Measurements from ENCODE around the gene SANBR. TPM values are rescaled to one million over a fixed set of nuclear protein-coding genes. Genes with fewer than 3 reads are reported as not detected.

SANBR gene
- polyA plus RNA-seq, 1 donor from 2014 or later = 77.1 TPM

DNA sequence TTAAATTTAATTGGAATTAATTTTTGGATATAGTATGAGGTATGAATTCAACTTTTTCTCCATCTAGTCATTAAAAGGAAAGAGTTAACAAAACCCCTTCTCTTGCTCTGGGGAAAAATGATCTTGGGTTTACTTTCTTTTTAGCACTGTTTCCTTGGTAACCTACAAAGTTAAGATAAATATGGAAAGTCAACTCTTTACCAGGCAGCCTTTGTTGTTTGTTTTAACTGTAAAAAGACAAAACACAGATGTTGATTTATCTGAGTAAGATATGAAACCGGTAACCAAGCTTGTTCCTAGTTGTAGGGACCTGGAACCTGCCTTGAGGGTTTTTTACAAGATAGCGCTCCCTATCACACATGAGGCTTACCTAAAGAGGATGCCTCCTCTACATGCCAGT lies 10.1 kb upstream of the SANBR start:
- Histone ChIP-seq H3K36me3 (ENCODE audit: insufficient read depth, low read length) (no peaks in the 10 kb centered on the region), H3K9me2 (ENCODE audit: insufficient read depth, low read length) (no peaks in the 10 kb centered on the region), H3K27ac (ENCODE audit: low read length) (no peak overlapping the region), H3K9ac (ENCODE audit: low read length) (no peak overlapping the region), H2AFZ (ENCODE audit: low read depth, low read length) (no peak overlapping the region), H3K4me2 (ENCODE audit: low read length) (no peak overlapping the region), H3K79me2 (replicated peaks; ENCODE audit: insufficient read depth, low read length) (no peaks in the 10 kb centered on the region), H3K9me3 (ENCODE audit: low read length) (no peaks in the 10 kb centered on the region), H3K27me3 (ENCODE audit: insufficient read depth, low read depth, low read length) (no peaks in the 10 kb centered on the region), H3F3A (ENCODE audit: insufficient read depth, low read length, poor library complexity, severe bottlenecking) (no peaks in the 10 kb centered on the region), H3K4me3 (ENCODE audit: low read length) (no peak overlapping the region), H4K20me1 (ENCODE audit: insufficient read depth) (no peaks in the 10 kb centered on the region)
- TF ChIP-seq TAF1 (IDR thresholded peaks at IDR 0.05; ENCODE audit: low read depth) (no peak), SMC3 (conservative IDR thresholded peaks at IDR 0.05; ENCODE audit: poor library complexity) (no peak), REST (IDR thresholded peaks at IDR 0.05; ENCODE audit: borderline replicate concordance) (no peak), MXI1 (conservative IDR thresholded peaks at IDR 0.05; ENCODE audit: poor library complexity, severe bottlenecking) (no peak), EP300 (conservative IDR thresholded peaks at IDR 0.05; ENCODE audit: poor library complexity, severe bottlenecking) (no peak), EZH2 (IDR thresholded peaks at IDR 0.05; ENCODE audit: borderline replicate concordance, insufficient read depth, low read length, poor library complexity, severe bottlenecking) (no peak), POLR2AphosphoS5 (IDR thresholded peaks at IDR 0.05) (no peak)

DNA sequence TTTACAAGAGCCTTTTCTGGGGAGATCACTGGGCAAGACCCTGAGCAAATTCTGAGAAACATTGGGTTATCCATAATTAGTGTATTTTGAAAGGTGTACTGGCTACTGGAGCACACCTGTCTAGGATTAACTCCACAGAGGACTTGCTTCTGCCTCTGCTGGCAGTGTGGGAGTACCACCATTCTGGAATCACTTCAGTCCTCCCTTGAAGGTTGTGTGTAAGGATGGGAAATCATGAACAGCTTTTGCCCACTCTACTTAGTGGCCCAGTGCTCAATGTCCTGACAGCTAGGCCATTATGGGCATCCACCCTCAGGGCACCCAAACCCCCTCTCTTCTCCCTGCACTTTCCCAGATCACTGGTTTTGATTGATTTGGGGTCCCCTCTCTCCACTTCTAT lies 8.1 kb upstream of the SANBR start:
- Histone ChIP-seq H4K20me1 (ENCODE audit: insufficient read depth) (no peaks in the 10 kb centered on the region), H3K9me2 (ENCODE audit: insufficient read depth, low read length) (no peaks in the 10 kb centered on the region), H3F3A (ENCODE audit: insufficient read depth, low read length, poor library complexity, severe bottlenecking) (no peaks in the 10 kb centered on the region), H2AFZ (ENCODE audit: low read depth, low read length) (no peak overlapping the region), H3K9me3 (ENCODE audit: low read length) (no peaks in the 10 kb centered on the region), H3K4me3 (ENCODE audit: low read length) (no peak overlapping the region), H3K9ac (ENCODE audit: low read length) (no peak overlapping the region), H3K4me2 (ENCODE audit: low read length) (no peak overlapping the region), H3K79me2 (replicated peaks; ENCODE audit: insufficient read depth, low read length) (no peaks in the 10 kb centered on the region), H3K36me3 (ENCODE audit: insufficient read depth, low read length) (no peaks in the 10 kb centered on the region), H3K27ac (ENCODE audit: low read length) (no peak overlapping the region), H3K27me3 (ENCODE audit: insufficient read depth, low read depth, low read length) (no peaks in the 10 kb centered on the region)
- TF ChIP-seq SMC3 (conservative IDR thresholded peaks at IDR 0.05; ENCODE audit: poor library complexity) = no peak
- TF ChIP-seq, protein P1, sequence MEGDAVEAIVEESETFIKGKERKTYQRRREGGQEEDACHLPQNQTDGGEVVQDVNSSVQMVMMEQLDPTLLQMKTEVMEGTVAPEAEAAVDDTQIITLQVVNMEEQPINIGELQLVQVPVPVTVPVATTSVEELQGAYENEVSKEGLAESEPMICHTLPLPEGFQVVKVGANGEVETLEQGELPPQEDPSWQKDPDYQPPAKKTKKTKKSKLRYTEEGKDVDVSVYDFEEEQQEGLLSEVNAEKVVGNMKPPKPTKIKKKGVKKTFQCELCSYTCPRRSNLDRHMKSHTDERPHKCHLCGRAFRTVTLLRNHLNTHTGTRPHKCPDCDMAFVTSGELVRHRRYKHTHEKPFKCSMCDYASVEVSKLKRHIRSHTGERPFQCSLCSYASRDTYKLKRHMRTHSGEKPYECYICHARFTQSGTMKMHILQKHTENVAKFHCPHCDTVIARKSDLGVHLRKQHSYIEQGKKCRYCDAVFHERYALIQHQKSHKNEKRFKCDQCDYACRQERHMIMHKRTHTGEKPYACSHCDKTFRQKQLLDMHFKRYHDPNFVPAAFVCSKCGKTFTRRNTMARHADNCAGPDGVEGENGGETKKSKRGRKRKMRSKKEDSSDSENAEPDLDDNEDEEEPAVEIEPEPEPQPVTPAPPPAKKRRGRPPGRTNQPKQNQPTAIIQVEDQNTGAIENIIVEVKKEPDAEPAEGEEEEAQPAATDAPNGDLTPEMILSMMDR (IDR thresholded peaks at IDR 0.05; ENCODE audit: poor library complexity, severe bottlenecking) = no peak
- TF ChIP-seq REST (IDR thresholded peaks at IDR 0.05; ENCODE audit: borderline replicate concordance) = no peak
- TF ChIP-seq MXI1 (conservative IDR thresholded peaks at IDR 0.05; ENCODE audit: poor library complexity, severe bottlenecking) = no peak
- no peak for TF ChIP-seq POLR2AphosphoS5 (IDR thresholded peaks at IDR 0.05)
- no peak for TF ChIP-seq RAD21 (conservative IDR thresholded peaks at IDR 0.05)
- TF ChIP-seq EP300 (conservative IDR thresholded peaks at IDR 0.05; ENCODE audit: poor library complexity, severe bottlenecking) = no peak
- no peak for TF ChIP-seq EZH2 (IDR thresholded peaks at IDR 0.05; ENCODE audit: borderline replicate concordance, insufficient read depth, low read length, poor library complexity, severe bottlenecking)
- TF ChIP-seq TAF1 (IDR thresholded peaks at IDR 0.05; ENCODE audit: low read depth) = no peak
